Brain microvascular endothelial cell (primary cell): ENCODE data around the gene CYP4F11.
"Not testable (repeated sequence)": the region's sequence is repeated elsewhere in the genome, so short reads cannot be mapped to it uniquely, and the experiment has no call there.

ENCODE experiments used
- DNase-seq: peaks from one replicate; pipeline ENCODE4 v3.0.0-alpha.2; 2020
- H3K27ac ChIP-seq: fragments of 250-450 bp; sonication (Bioruptor Pico); 2 replicates; pipeline ENCODE4 v1.5.1; 2020; ENCODE audit warnings: mild to moderate bottlenecking, moderate library complexity
- H3K27me3 ChIP-seq: fragments of 250-450 bp; sonication (Bioruptor Pico); replicated peaks from 2 replicates; pipeline ENCODE4 v1.5.1; 2020; ENCODE audit warnings: mild to moderate bottlenecking
- H3K36me3 ChIP-seq: fragments of 250-450 bp; sonication (Bioruptor Pico); replicated peaks from 2 replicates; pipeline ENCODE4 v1.5.1; 2020; ENCODE audit warnings: mild to moderate bottlenecking
- H3K4me3 ChIP-seq: 2 replicates; pipeline ENCODE4 v1.5.1; 2011; ENCODE audit warnings: low read depth, mild to moderate bottlenecking, control low read depth, low read length, moderate library complexity
- CTCF ChIP-seq: IDR thresholded peaks from 2 replicates; pipeline ENCODE4 v1.5.1; 2011; ENCODE audit warnings: low read depth, mild to moderate bottlenecking, moderate library complexity, low read length, control low read depth, inconsistent platforms; ENCODE audit errors: missing control alignments
- in situ Hi-C: cut with HindIII; loops from 2 replicates; pipeline ENCODE4 v1.10.0; 2017; ENCODE audit warnings: low sequenced_read_pairs, low pct_ligation_motif_present

The CYP4F11 gene

GRCh38 chr19:15874821-15875474, 59.4 kb downstream of the CYP4F11 start:
- Histone ChIP-seq H3K36me3 (no peaks in the 10 kb centered on the region), H3K27me3 (no peaks in the 10 kb centered on the region), H3K27ac (no peak overlapping the region), H3K4me3 (no peak overlapping the region)
- no peak for TF ChIP-seq CTCF
- in situ Hi-C loops = no loop called here
- DNase-seq = no peak

GRCh38 chr19:15873771-15874170, 60.6 kb downstream of the CYP4F11 start:
- in situ Hi-C loops, H3K36me3 ChIP-seq, H3K27me3 ChIP-seq, H3K27ac ChIP-seq, H3K4me3 ChIP-seq, DNase-seq: not testable (repeated sequence)

GRCh38 chr19:15871570-15871969, 62.8 kb downstream of the CYP4F11 start:
- no peaks in the 10 kb centered on the region for H3K36me3 ChIP-seq
- H3K4me3 ChIP-seq = no peak overlapping the region
- H3K27ac ChIP-seq = no peak overlapping the region
- no peak for DNase-seq
- no peak for TF ChIP-seq CTCF
- in situ Hi-C loops = no loop called here
- no peaks in the 10 kb centered on the region for H3K27me3 ChIP-seq

- no peak for DNase-seq
- Histone ChIP-seq H3K4me3 (no peak overlapping the region), H3K27ac (no peak overlapping the region), H3K36me3 (no peaks in the 10 kb centered on the region), H3K27me3 (no peaks in the 10 kb centered on the region)
- in situ Hi-C loops = no loop called here
- TF ChIP-seq CTCF = no peak
These were observed 64.5 kb downstream of the CYP4F11 start for GRCh38 chr19:15869873-15870272.

- in situ Hi-C loops = no loop called here
- Histone ChIP-seq H3K4me3 (no peak overlapping the region), H3K27ac (no peak overlapping the region), H3K27me3 (no peaks in the 10 kb centered on the region), H3K36me3 (no peaks in the 10 kb centered on the region)
- DNase-seq = peak; percentile 7
- peak; percentile 46 for TF ChIP-seq CTCF
These were observed 65.2 kb downstream of the CYP4F11 start for GRCh38 chr19:15869109-15869555.

GRCh38 chr19:15866636-15867035, 67.7 kb downstream of the CYP4F11 start:
- DNase-seq = no peak
- in situ Hi-C loops = no loop called here
- H3K36me3 ChIP-seq = no peaks in the 10 kb centered on the region
- no peak overlapping the region for H3K4me3 ChIP-seq
- no peak overlapping the region for H3K27ac ChIP-seq
- no peak for TF ChIP-seq CTCF
- no peaks in the 10 kb centered on the region for H3K27me3 ChIP-seq
